NT2/D1 (cell line): ENCODE data around the gene PPIL4.

Source experiments
- YY1 ChIP-seq: IDR thresholded peaks from 2 replicates; pipeline ENCODE4 v1.6.1; 2011; ENCODE audit not compliant: insufficient read length, insufficient read depth
- ZNF274 ChIP-seq: IDR thresholded peaks from 2 replicates; pipeline ENCODE4 v1.6.1; 2011; ENCODE audit warnings: mild to moderate bottlenecking, low read depth, low read length

DNA sequence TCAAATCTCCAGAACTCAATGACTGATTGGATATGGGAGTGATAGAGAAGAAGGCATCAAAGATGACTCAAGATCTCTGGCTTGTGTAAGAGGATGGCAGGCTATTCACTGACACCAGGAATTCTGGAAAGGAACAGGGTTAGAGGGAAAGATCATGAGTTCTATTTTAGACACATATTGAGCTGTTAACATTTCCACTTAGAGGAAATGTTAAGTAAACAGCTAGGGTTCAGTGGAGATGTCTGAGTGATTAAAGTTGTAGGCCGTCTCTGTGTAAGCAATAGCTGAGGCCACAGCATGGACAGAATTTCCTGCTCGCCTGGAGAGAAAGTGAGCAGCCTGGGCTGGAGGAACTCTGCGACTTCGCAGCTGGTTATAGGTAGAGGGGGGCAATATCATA is 82.1 kb downstream of the PPIL4 start:
- TF ChIP-seq ZNF274 (no peak), YY1 (no peak)
